HEK293 (cell line): ENCODE measurements around the gene USP2.

Source experiments
- BCL11B ChIP-seq: fragments of 450-650 bp; formaldehyde crosslinking; IDR thresholded peaks from 2 replicates; pipeline ENCODE4 v1.5.1; 2016; ENCODE audit warnings: low read depth, missing biosample characterization, missing genetic modification characterization
- EGR2 ChIP-seq: fragments of 450-650 bp; formaldehyde crosslinking; IDR thresholded peaks from 2 replicates; pipeline ENCODE4 v1.5.1; 2016; ENCODE audit warnings: low read depth, missing biosample characterization, missing genetic modification characterization
- HOXC10 ChIP-seq: sonication (generic); formaldehyde crosslinking; IDR thresholded peaks from 2 replicates; pipeline ENCODE4 v1.8.1; 2023; ENCODE audit warnings: mild to moderate bottlenecking, missing genetic modification reagents
- HOXD13 ChIP-seq: sonication (generic); formaldehyde crosslinking; IDR thresholded peaks from 2 replicates; pipeline ENCODE4 v1.8.0; 2022; ENCODE audit warnings: missing genetic modification reagents, borderline replicate concordance
- KLF17 ChIP-seq: fragments of 450-650 bp; formaldehyde crosslinking; IDR thresholded peaks from 2 replicates; pipeline ENCODE4 v1.5.1; 2016; ENCODE audit warnings: missing biosample characterization, missing genetic modification characterization
- REPIN1 ChIP-seq: fragments of 450-650 bp; formaldehyde crosslinking; IDR thresholded peaks from 2 replicates; pipeline ENCODE4 v1.5.1; 2017; ENCODE audit warnings: missing biosample characterization, missing genetic modification characterization, low read depth
- REST ChIP-seq: fragments of 450-650 bp; formaldehyde crosslinking; IDR thresholded peaks from 2 replicates; pipeline ENCODE4 v1.5.1; 2016; ENCODE audit warnings: missing biosample characterization, missing genetic modification characterization
- SP2 ChIP-seq: fragments of 450-650 bp; formaldehyde crosslinking; IDR thresholded peaks from 2 replicates; pipeline ENCODE4 v1.5.1; 2016; ENCODE audit warnings: missing biosample characterization, missing genetic modification characterization
- YY2 ChIP-seq: fragments of 450-650 bp; formaldehyde crosslinking; IDR thresholded peaks from 2 replicates; pipeline ENCODE4 v1.5.1; 2016; ENCODE audit warnings: missing biosample characterization, missing genetic modification characterization
- ZBTB17 ChIP-seq: fragments of 450-650 bp; formaldehyde crosslinking; IDR thresholded peaks from 2 replicates; pipeline ENCODE4 v1.5.1; 2016; ENCODE audit warnings: missing biosample characterization, missing genetic modification characterization
- ZFP37 ChIP-seq: fragments of 450-650 bp; formaldehyde crosslinking; IDR thresholded peaks from 2 replicates; pipeline ENCODE4 v1.5.1; 2016; ENCODE audit warnings: missing biosample characterization, missing genetic modification characterization
- ZNF174 ChIP-seq: fragments of 450-650 bp; formaldehyde crosslinking; IDR thresholded peaks from 2 replicates; pipeline ENCODE4 v1.5.0; 2017; ENCODE audit warnings: missing biosample characterization, mild to moderate bottlenecking, missing genetic modification characterization
- ZNF350 ChIP-seq: fragments of 450-650 bp; formaldehyde crosslinking; IDR thresholded peaks from 2 replicates; pipeline ENCODE4 v1.5.0; 2017; ENCODE audit warnings: missing biosample characterization, mild to moderate bottlenecking, missing genetic modification characterization
- ZNF510 ChIP-seq: fragments of 450-650 bp; formaldehyde crosslinking; IDR thresholded peaks from 2 replicates; pipeline ENCODE4 v1.5.1; 2018; ENCODE audit warnings: mild to moderate bottlenecking, missing genetic modification characterization, missing biosample characterization; ENCODE audit not compliant: insufficient replicate concordance
- ZNF514 ChIP-seq: fragments of 450-650 bp; formaldehyde crosslinking; IDR thresholded peaks from 2 replicates; pipeline ENCODE4 v1.5.1; 2016; ENCODE audit warnings: missing biosample characterization, missing genetic modification characterization
- ZNF544 ChIP-seq: fragments of 450-650 bp; formaldehyde crosslinking; IDR thresholded peaks from 2 replicates; pipeline ENCODE4 v1.5.0; 2017; ENCODE audit warnings: missing biosample characterization, missing genetic modification characterization
- ZNF623 ChIP-seq: fragments of 450-650 bp; formaldehyde crosslinking; IDR thresholded peaks from 2 replicates; pipeline ENCODE4 v1.5.1; 2016; ENCODE audit warnings: missing biosample characterization, missing genetic modification characterization
- ZNF747 ChIP-seq: fragments of 450-650 bp; formaldehyde crosslinking; IDR thresholded peaks from 2 replicates; pipeline ENCODE4 v1.5.1; 2016; ENCODE audit warnings: missing biosample characterization, missing genetic modification characterization
- ZNF776 ChIP-seq: fragments of 450-650 bp; formaldehyde crosslinking; IDR thresholded peaks from 2 replicates; pipeline ENCODE4 v1.5.0; 2017; ENCODE audit warnings: missing biosample characterization, missing genetic modification characterization, borderline replicate concordance
- ZSCAN30 ChIP-seq: fragments of 450-650 bp; IDR thresholded peaks from 2 replicates; pipeline ENCODE4 v1.5.1; 2018; ENCODE audit warnings: missing biosample characterization, mild to moderate bottlenecking, missing genetic modification characterization, moderate library complexity
- TF ChIP-seq, protein P1 (sequence below): fragments of 450-650 bp; formaldehyde crosslinking; IDR thresholded peaks from 2 replicates; pipeline ENCODE4 v1.5.1; 2016; ENCODE audit warnings: missing biosample characterization, missing genetic modification characterization
- TF ChIP-seq, protein P2 (sequence below): fragments of 450-650 bp; formaldehyde crosslinking; IDR thresholded peaks from 2 replicates; pipeline ENCODE4 v1.5.1; 2016; ENCODE audit warnings: missing biosample characterization, missing genetic modification characterization
- TF ChIP-seq, protein P3 (sequence below): fragments of 450-650 bp; formaldehyde crosslinking; IDR thresholded peaks from 2 replicates; pipeline ENCODE4 v1.5.1; 2017; ENCODE audit warnings: missing biosample characterization, missing genetic modification characterization
- TF ChIP-seq, protein P4 (sequence below): fragments of 450-650 bp; formaldehyde crosslinking; IDR thresholded peaks from 2 replicates; pipeline ENCODE4 v1.5.1; 2017; ENCODE audit warnings: missing biosample characterization, missing genetic modification characterization
- TF ChIP-seq, protein P5 (sequence below): fragments of 450-650 bp; formaldehyde crosslinking; IDR thresholded peaks from 2 replicates; pipeline ENCODE4 v1.5.1; 2016; ENCODE audit warnings: missing biosample characterization, missing genetic modification characterization

Gene USP2

GRCh38 chr11:119316016-119316728 is 65.3 kb downstream of the USP2 start (continued):
- TF ChIP-seq, protein P1, sequence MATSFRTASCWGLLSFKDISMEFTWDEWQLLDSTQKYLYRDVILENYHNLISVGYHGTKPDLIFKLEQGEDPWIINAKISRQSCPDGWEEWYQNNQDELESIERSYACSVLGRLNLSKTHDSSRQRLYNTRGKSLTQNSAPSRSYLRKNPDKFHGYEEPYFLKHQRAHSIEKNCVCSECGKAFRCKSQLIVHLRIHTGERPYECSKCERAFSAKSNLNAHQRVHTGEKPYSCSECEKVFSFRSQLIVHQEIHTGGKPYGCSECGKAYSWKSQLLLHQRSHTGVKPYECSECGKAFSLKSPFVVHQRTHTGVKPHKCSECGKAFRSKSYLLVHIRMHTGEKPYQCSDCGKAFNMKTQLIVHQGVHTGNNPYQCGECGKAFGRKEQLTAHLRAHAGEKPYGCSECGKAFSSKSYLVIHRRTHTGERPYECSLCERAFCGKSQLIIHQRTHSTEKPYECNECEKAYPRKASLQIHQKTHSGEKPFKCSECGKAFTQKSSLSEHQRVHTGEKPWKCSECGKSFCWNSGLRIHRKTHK (tag by site-specific recombination) = no peak
- TF ChIP-seq, protein P2, sequence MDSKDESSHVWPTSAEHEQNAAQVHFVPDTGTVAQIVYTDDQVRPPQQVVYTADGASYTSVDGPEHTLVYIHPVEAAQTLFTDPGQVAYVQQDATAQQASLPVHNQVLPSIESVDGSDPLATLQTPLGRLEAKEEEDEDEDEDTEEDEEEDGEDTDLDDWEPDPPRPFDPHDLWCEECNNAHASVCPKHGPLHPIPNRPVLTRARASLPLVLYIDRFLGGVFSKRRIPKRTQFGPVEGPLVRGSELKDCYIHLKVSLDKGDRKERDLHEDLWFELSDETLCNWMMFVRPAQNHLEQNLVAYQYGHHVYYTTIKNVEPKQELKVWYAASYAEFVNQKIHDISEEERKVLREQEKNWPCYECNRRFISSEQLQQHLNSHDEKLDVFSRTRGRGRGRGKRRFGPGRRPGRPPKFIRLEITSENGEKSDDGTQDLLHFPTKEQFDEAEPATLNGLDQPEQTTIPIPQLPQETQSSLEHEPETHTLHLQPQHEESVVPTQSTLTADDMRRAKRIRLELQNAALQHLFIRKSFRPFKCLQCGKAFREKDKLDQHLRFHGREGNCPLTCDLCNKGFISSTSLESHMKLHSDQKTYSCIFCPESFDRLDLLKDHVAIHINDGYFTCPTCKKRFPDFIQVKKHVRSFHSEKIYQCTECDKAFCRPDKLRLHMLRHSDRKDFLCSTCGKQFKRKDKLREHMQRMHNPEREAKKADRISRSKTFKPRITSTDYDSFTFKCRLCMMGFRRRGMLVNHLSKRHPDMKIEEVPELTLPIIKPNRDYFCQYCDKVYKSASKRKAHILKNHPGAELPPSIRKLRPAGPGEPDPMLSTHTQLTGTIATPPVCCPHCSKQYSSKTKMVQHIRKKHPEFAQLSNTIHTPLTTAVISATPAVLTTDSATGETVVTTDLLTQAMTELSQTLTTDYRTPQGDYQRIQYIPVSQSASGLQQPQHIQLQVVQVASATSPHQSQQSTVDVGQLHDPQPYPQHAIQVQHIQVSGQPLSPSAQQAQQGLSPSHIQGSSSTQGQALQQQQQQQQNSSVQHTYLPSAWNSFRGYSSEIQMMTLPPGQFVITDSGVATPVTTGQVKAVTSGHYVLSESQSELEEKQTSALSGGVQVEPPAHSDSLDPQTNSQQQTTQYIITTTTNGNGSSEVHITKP = peak; percentile 43; the same call in 1 of the 2 replicates
- TF ChIP-seq, protein P3, sequence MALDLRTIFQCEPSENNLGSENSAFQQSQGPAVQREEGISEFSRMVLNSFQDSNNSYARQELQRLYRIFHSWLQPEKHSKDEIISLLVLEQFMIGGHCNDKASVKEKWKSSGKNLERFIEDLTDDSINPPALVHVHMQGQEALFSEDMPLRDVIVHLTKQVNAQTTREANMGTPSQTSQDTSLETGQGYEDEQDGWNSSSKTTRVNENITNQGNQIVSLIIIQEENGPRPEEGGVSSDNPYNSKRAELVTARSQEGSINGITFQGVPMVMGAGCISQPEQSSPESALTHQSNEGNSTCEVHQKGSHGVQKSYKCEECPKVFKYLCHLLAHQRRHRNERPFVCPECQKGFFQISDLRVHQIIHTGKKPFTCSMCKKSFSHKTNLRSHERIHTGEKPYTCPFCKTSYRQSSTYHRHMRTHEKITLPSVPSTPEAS (tag by site-specific recombination) = no peak
- TF ChIP-seq ZNF544 (tag by site-specific recombination) (no peak), ZSCAN30 (tag by site-specific recombination) (0 out of 2 replicates have a peak, but pooled peaks have one; percentile 12), SP2 (no peak), EGR2 (tag by site-specific recombination) (peak; percentile 64; the same call in 1 of the 2 replicates), BCL11B (tag by site-specific recombination) (no peak), ZFP37 (no peak), YY2 (no peak), ZNF174 (tag by site-specific recombination) (no peak), REST (tag by site-specific recombination) (no peak), ZBTB17 (tag by site-specific recombination) (no peak), ZNF510 (tag by site-specific recombination) (no peak), ZNF350 (tag by site-specific recombination) (no peak), HOXD13 (CRISPR knock-in tag) (no peak), REPIN1 (no peak), ZNF623 (tag by site-specific recombination) (no peak), ZNF514 (no peak), ZNF776 (tag by site-specific recombination) (no peak), KLF17 (no peak), ZNF747 (tag by site-specific recombination) (no peak), HOXC10 (CRISPR knock-in tag) (no peak)
- TF ChIP-seq, protein P4, sequence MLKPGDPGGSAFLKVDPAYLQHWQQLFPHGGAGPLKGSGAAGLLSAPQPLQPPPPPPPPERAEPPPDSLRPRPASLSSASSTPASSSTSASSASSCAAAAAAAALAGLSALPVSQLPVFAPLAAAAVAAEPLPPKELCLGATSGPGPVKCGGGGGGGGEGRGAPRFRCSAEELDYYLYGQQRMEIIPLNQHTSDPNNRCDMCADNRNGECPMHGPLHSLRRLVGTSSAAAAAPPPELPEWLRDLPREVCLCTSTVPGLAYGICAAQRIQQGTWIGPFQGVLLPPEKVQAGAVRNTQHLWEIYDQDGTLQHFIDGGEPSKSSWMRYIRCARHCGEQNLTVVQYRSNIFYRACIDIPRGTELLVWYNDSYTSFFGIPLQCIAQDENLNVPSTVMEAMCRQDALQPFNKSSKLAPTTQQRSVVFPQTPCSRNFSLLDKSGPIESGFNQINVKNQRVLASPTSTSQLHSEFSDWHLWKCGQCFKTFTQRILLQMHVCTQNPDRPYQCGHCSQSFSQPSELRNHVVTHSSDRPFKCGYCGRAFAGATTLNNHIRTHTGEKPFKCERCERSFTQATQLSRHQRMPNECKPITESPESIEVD (tag by site-specific recombination) = no peak
- TF ChIP-seq, protein P5, sequence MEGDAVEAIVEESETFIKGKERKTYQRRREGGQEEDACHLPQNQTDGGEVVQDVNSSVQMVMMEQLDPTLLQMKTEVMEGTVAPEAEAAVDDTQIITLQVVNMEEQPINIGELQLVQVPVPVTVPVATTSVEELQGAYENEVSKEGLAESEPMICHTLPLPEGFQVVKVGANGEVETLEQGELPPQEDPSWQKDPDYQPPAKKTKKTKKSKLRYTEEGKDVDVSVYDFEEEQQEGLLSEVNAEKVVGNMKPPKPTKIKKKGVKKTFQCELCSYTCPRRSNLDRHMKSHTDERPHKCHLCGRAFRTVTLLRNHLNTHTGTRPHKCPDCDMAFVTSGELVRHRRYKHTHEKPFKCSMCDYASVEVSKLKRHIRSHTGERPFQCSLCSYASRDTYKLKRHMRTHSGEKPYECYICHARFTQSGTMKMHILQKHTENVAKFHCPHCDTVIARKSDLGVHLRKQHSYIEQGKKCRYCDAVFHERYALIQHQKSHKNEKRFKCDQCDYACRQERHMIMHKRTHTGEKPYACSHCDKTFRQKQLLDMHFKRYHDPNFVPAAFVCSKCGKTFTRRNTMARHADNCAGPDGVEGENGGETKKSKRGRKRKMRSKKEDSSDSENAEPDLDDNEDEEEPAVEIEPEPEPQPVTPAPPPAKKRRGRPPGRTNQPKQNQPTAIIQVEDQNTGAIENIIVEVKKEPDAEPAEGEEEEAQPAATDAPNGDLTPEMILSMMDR (tag by site-specific recombination) = no peak
